IMR-90 (cell line): ENCODE data around the gene SPAG16. TPM values are rescaled to one million over a fixed set of nuclear protein-coding genes. Genes with fewer than 3 reads are reported as not detected.

Source experiments
- ATAC-seq: fragments of 200-7000 bp; cut with Tn5 transposase; 2 replicates; pipeline ENCODE4 v1.9.1; 2020; ENCODE audit warnings: low read depth, mild to moderate bottlenecking, moderate library complexity
- BruUV-seq: library from RNA; stranded (reverse); fragments of 400-500 nt; replicated peaks from 2 replicates; lab custom pipeline; 2021; lab: Mats Ljungman, UMichigan
- CTCF ChIA-PET: fragments of 300-600 bp; formaldehyde crosslinking; extraction: SDS; loops from one replicate; lab custom pipeline; 2021; ENCODE audit warnings: antibody characterized with exemption; lab: Yijun Ruan, JAX
- POLR2A ChIA-PET: fragments of 300-600 bp; sonication (Branson Sonifier 250); formaldehyde crosslinking; loops from one replicate; lab custom pipeline; 2022; ENCODE audit warnings: antibody characterized with exemption; ENCODE audit not compliant: unreplicated experiment; lab: Charles Lee
- DNase-seq: peaks from one replicate; pipeline ENCODE4 v3.0.0; 2013
- H2AFZ ChIP-seq: replicated peaks from 2 replicates; pipeline ENCODE3; 2013; ENCODE audit warnings: low read length, mild to moderate bottlenecking; ENCODE audit not compliant: poor library complexity
- H2AK5ac ChIP-seq: 2 replicates; pipeline ENCODE4 v1.6.1; 2013; ENCODE audit warnings: low read depth, low read length, inconsistent platforms
- H2AK9ac ChIP-seq: replicated peaks from 2 replicates; pipeline ENCODE3; 2013; ENCODE audit warnings: mild to moderate bottlenecking, low read depth, low read length, moderate library complexity; ENCODE audit not compliant: poor library complexity
- H2BK120ac ChIP-seq: 2 replicates; pipeline ENCODE4 v1.6.1; 2013; ENCODE audit warnings: low read depth, low read length, inconsistent platforms
- H2BK15ac ChIP-seq: 3 replicates; pipeline ENCODE4 v1.6.1; 2013; ENCODE audit warnings: low read depth, low read length, inconsistent platforms
- H2BK20ac ChIP-seq: 2 replicates; pipeline ENCODE4 v1.6.1; 2013; ENCODE audit warnings: low read depth, mild to moderate bottlenecking, inconsistent platforms, low read length, moderate library complexity
- H2BK5ac ChIP-seq: 2 replicates; pipeline ENCODE4 v1.6.1; 2013; ENCODE audit warnings: mild to moderate bottlenecking, low read depth, low read length, inconsistent platforms; ENCODE audit not compliant: poor library complexity, severe bottlenecking
- H3K14ac ChIP-seq: replicated peaks from 2 replicates; pipeline ENCODE4 v1.6.1; 2013; ENCODE audit warnings: low read depth, low read length, inconsistent platforms
- H3K18ac ChIP-seq: 2 replicates; pipeline ENCODE4 v1.6.1; 2013; ENCODE audit warnings: low read depth, low read length, control low read depth
- H3K23ac ChIP-seq: 2 replicates; pipeline ENCODE4 v1.6.1; 2013; ENCODE audit warnings: low read depth, low read length, inconsistent platforms
- H3K27ac ChIP-seq: 2 replicates; pipeline ENCODE4 v1.5.1; 2013; ENCODE audit warnings: mild to moderate bottlenecking, control low read depth, low read length; ENCODE audit not compliant: insufficient read depth
- H3K27me3 ChIP-seq: 2 replicates; pipeline ENCODE4 v1.6.1; 2013; ENCODE audit warnings: low read length; ENCODE audit not compliant: control insufficient read depth, insufficient read depth
- H3K36me3 ChIP-seq: 2 replicates; pipeline ENCODE4 v1.6.1; 2013; ENCODE audit warnings: low read length, mixed read lengths; ENCODE audit not compliant: control insufficient read depth, insufficient read depth
- H3K4ac ChIP-seq: 2 replicates; pipeline ENCODE4 v1.6.1; 2013; ENCODE audit warnings: low read depth, low read length, inconsistent platforms
- H3K4me1 ChIP-seq: 2 replicates; pipeline ENCODE4 v1.6.1; 2013; ENCODE audit warnings: low read length, mixed read lengths; ENCODE audit not compliant: control insufficient read depth, insufficient read depth
- H3K4me2 ChIP-seq: 2 replicates; pipeline ENCODE4 v1.6.1; 2013; ENCODE audit warnings: low read depth, mild to moderate bottlenecking, control low read depth, low read length, moderate library complexity
- H3K4me3 ChIP-seq: 2 replicates; pipeline ENCODE4 v1.5.1; 2013; ENCODE audit warnings: low read depth, mild to moderate bottlenecking, control low read depth, low read length, moderate library complexity; ENCODE audit not compliant: insufficient read depth
- H3K56ac ChIP-seq: 2 replicates; pipeline ENCODE4 v1.6.1; 2013; ENCODE audit warnings: low read length, inconsistent platforms; ENCODE audit not compliant: insufficient read depth; ENCODE audit errors: extremely low read depth
- H3K79me1 ChIP-seq, 2 experiments: 2 replicates each; pipeline ENCODE4 v1.6.1; 2013; ENCODE audit warnings: low read length in 2 of 2, inconsistent platforms in 1 of 2, low read depth in 1 of 2
- H3K9ac ChIP-seq: 2 replicates; pipeline ENCODE4 v1.6.1; 2013; ENCODE audit warnings: low read depth, low read length, control low read depth
- H3K9me1 ChIP-seq: 2 replicates; pipeline ENCODE4 v1.6.1; 2013; ENCODE audit warnings: low read length, inconsistent platforms; ENCODE audit not compliant: insufficient read depth
- H3K9me3 ChIP-seq: 2 replicates; pipeline ENCODE4 v1.6.1; 2013; ENCODE audit warnings: low read length; ENCODE audit not compliant: control insufficient read depth, insufficient read depth
- H4K20me1 ChIP-seq: 2 replicates; pipeline ENCODE4 v1.6.1; 2013; ENCODE audit warnings: low read length, inconsistent platforms; ENCODE audit not compliant: insufficient read depth
- H4K5ac ChIP-seq: 2 replicates; pipeline ENCODE4 v1.6.1; 2013; ENCODE audit warnings: mild to moderate bottlenecking, low read depth, low read length, control low read depth
- H4K8ac ChIP-seq, 2 experiments: 2 replicates each; pipeline ENCODE4 v1.6.1; 2013; ENCODE audit warnings: low read depth in 2 of 2, low read length in 2 of 2, control low read depth in 1 of 2, inconsistent platforms in 1 of 2
- H4K91ac ChIP-seq: 2 replicates; pipeline ENCODE4 v1.6.1; 2013; ENCODE audit warnings: low read depth, low read length, inconsistent platforms; ENCODE audit not compliant: insufficient read depth
- CHD1 ChIP-seq: IDR thresholded peaks from 2 replicates; pipeline ENCODE4 v1.6.1; 2012; ENCODE audit warnings: low read depth, low read length, improper control_type of control experiment
- FOS ChIP-seq: fragments of 150-350 bp; IDR thresholded peaks from 2 replicates; pipeline ENCODE4 v1.6.1; 2016; ENCODE audit warnings: low read depth, low read length
- MAFK ChIP-seq: IDR thresholded peaks from 2 replicates; pipeline ENCODE4 v1.6.1; 2012; ENCODE audit warnings: low read depth, low read length, improper control_type of control experiment
- MXI1 ChIP-seq: IDR thresholded peaks from 2 replicates; pipeline ENCODE4 v1.6.1; 2012; ENCODE audit warnings: low read depth, mild to moderate bottlenecking, low read length, moderate library complexity, borderline replicate concordance
- POLR2A ChIP-seq: IDR thresholded peaks from 2 replicates; pipeline ENCODE4 v1.6.1; 2012; ENCODE audit warnings: mild to moderate bottlenecking, low read depth, low read length
- RAD21 ChIP-seq: IDR thresholded peaks from 2 replicates; pipeline ENCODE4 v1.6.1; 2012; ENCODE audit warnings: low read length, improper control_type of control experiment
- RFX5 ChIP-seq: IDR thresholded peaks from 2 replicates; pipeline ENCODE4 v1.8.0; 2012; ENCODE audit warnings: low read depth, mild to moderate bottlenecking, low read length, moderate library complexity
- USF2 ChIP-seq: fragments of 150-350 bp; IDR thresholded peaks from 2 replicates; pipeline ENCODE4 v1.6.1; 2017; ENCODE audit warnings: mild to moderate bottlenecking, antibody characterized with exemption, low read length, low read depth
- WGBS, 2 experiments: methylation state at CpG; one replicate each; pipeline versions ENCODE4 v1.1.5 to v1.1.7; 2013; ENCODE audit warnings: missing lambda C conversion rate in 2 of 2; ENCODE audit not compliant: insufficient read length in 1 of 2; ENCODE audit errors: extremely low coverage in 2 of 2; 5-methylcytosine and 5-hydroxymethylcytosine counted together
- dilution Hi-C: fragments of 300-500 bp; cut with HindIII; formaldehyde crosslinking; loops from one replicate; pipeline ENCODE4 v1.14.3; 2018; ENCODE audit warnings: low sequenced_read_pairs; ENCODE audit not compliant: unreplicated experiment
- in situ Hi-C: fragments of 300-500 bp; cut with MboI; formaldehyde crosslinking; loops from 3 replicates; pipeline ENCODE4 v1.14.3; 2019; ENCODE audit warnings: low sequenced_read_pairs, inconsistent platforms, mixed read lengths
- intact Hi-C: fragments of 100-400 bp; cut with micrococcal nuclease; formaldehyde crosslinking; loops from 2 replicates; pipeline ENCODE4 v1.10.0; 2022
- polyA plus RNA-seq, 3 experiments: library from polyadenylated mRNA; depleted of rRNA; stranded (reverse); fragments of >200 nt; gene quantifications; 2 replicates each; pipeline ENCODE4 v1.2.3, GENCODE V29; 2012; ENCODE audit warnings: low replicate concordance in 1 of 3
- total RNA-seq: library from RNA; depleted of rRNA; stranded (reverse); fragments of >200 nt; gene quantifications from 2 replicates; pipeline ENCODE4 v1.2.3, GENCODE V29; 2012
- TF ChIP-seq, protein P1 (sequence below): fragments of 150-350 bp; IDR thresholded peaks from 2 replicates; pipeline ENCODE4 v1.6.1; 2016; ENCODE audit warnings: low read depth, mild to moderate bottlenecking, low read length, moderate library complexity, borderline replicate concordance

Gene SPAG16
- total and polyA plus RNA-seq, 2 of the 4 experiments (the other 2 are of a cell fraction) = 7.3 to 13.5 TPM

DNA sequence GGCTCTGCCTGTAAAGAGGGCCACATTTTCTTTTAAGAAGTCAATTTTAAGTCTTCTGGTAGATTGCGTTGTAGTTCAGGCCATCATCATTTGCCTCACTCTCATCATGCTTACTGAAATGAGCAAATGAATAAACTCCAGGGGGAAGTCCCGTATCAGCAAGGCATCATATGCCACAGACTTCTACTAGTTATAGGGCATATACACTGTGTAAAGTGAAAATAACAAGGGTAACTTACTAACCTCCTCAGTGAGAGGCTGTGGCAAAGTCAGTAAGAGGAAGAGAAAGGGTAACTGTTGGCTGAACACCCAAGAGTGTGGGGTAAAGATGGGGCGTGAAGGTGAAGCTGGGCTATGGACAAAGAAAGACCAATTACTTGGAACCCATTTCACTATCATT is 456.2 kb downstream of the SPAG16 start:
- no peak overlapping the region for H2BK5ac ChIP-seq
- no peak overlapping the region for H2BK15ac ChIP-seq
- intact Hi-C loops (no loop called here), in situ Hi-C loops (no loop called here), dilution Hi-C loops (no loop called here)
- no peak overlapping the region for H2AFZ ChIP-seq
- H3K56ac ChIP-seq = no peak overlapping the region
- H3K4me3 ChIP-seq = no peak overlapping the region
- no peak overlapping the region for H2AK9ac ChIP-seq
- no peak for DNase-seq
- H2BK120ac ChIP-seq = no peak overlapping the region
- H2BK20ac ChIP-seq = no peak overlapping the region
- H3K36me3 ChIP-seq = no peaks in the 10 kb centered on the region
- CTCF ChIA-PET = no interaction called here
- no peaks in the 10 kb centered on the region for H3K9me3 ChIP-seq
- no peak for ATAC-seq
- H3K4me1 ChIP-seq = no peaks in the 10 kb centered on the region
- POLR2A ChIA-PET = no interaction called here
- no peak overlapping the region for H4K8ac ChIP-seq
- H2AK5ac ChIP-seq = no peak overlapping the region
- H3K23ac ChIP-seq = no peak overlapping the region
- no peaks in the 10 kb centered on the region for H3K9me1 ChIP-seq
- H3K27ac ChIP-seq = no peak overlapping the region
- no CpG with 5 or more reads among the region's 3 CpGs for WGBS, 2 experiments
- no TSS peak for BruUV-seq
- TF ChIP-seq MAFK = no peak
- no peak for TF ChIP-seq USF2
- TF ChIP-seq CHD1 = no peak
- TF ChIP-seq FOS = no peak
- TF ChIP-seq RFX5 = no peak
- TF ChIP-seq, protein P1, sequence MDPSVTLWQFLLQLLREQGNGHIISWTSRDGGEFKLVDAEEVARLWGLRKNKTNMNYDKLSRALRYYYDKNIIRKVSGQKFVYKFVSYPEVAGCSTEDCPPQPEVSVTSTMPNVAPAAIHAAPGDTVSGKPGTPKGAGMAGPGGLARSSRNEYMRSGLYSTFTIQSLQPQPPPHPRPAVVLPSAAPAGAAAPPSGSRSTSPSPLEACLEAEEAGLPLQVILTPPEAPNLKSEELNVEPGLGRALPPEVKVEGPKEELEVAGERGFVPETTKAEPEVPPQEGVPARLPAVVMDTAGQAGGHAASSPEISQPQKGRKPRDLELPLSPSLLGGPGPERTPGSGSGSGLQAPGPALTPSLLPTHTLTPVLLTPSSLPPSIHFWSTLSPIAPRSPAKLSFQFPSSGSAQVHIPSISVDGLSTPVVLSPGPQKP = no peak
- no peak for TF ChIP-seq RAD21
- TF ChIP-seq MXI1 = no peak
- no peak for TF ChIP-seq POLR2A
- no peaks in the 10 kb centered on the region for H3K27me3 ChIP-seq
- no peaks in the 10 kb centered on the region for H4K20me1 ChIP-seq
- no peak overlapping the region for H4K5ac ChIP-seq
- no peaks in the 10 kb centered on the region for H3K79me1 ChIP-seq
- no peak overlapping the region for H3K14ac ChIP-seq
- H3K4me2 ChIP-seq = no peak overlapping the region
- H3K9ac ChIP-seq = no peak overlapping the region
- no peak overlapping the region for H3K18ac ChIP-seq
- no peak overlapping the region for H3K4ac ChIP-seq
- H4K91ac ChIP-seq = no peak overlapping the region
